GM18505 (cell line): ENCODE measurements around the gene KCNJ6.
"Not testable (repeated sequence)": the region's sequence is repeated elsewhere in the genome, so short reads cannot be mapped to it uniquely, and the experiment has no call there.

Source experiments
- ATAC-seq: cut with Tn5 transposase; IDR thresholded peaks from one replicate; pipeline ENCODE4 v1.9.1; 2021; ENCODE audit not compliant: unreplicated experiment
- POLR2A ChIP-seq: IDR thresholded peaks from 4 replicates; pipeline ENCODE4 v1.6.1; 2011; ENCODE audit warnings: borderline replicate concordance; ENCODE audit not compliant: insufficient read depth, insufficient read length; ENCODE audit errors: extremely low read depth

The KCNJ6 gene

GRCh38 chr21:37717534-37717933, 198.7 kb downstream of the KCNJ6 start:
- ATAC-seq = no peak
- TF ChIP-seq POLR2A = no peak

GRCh38 chr21:37712569-37712934, 203.7 kb downstream of the KCNJ6 start:
- not testable (repeated sequence) for ATAC-seq

GRCh38 chr21:37711836-37712568, 204.3 kb downstream of the KCNJ6 start:
- no peak for TF ChIP-seq POLR2A
- ATAC-seq = peak; percentile 62

DNA sequence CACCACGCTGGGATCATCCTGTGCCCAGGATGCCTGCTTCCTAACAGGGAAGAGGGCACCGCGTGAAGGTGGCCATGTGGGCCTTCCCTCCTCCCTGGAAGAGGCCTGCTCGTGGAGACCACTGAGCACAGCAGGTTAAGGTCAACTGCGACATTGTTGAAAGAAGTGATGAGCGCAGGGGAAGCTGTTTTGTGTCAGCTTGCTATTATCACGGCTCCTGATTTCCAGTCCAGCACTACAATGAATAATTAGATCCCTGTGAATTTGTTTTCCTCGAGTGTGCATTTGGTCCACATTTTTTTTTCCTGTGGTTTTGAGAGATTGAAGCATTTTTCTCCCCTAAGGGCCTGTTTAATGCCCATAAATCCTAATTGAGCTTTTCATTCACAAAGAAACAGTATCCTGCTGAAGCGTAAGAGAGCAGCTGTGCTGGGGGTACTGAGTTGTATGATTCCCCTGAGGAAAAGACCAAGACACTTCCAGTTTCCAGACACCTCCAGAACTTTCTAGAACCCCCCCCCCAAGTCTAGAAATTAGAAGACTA, 204.9 kb downstream of the KCNJ6 start:
- TF ChIP-seq POLR2A = no peak
- ATAC-seq = no peak

DNA sequence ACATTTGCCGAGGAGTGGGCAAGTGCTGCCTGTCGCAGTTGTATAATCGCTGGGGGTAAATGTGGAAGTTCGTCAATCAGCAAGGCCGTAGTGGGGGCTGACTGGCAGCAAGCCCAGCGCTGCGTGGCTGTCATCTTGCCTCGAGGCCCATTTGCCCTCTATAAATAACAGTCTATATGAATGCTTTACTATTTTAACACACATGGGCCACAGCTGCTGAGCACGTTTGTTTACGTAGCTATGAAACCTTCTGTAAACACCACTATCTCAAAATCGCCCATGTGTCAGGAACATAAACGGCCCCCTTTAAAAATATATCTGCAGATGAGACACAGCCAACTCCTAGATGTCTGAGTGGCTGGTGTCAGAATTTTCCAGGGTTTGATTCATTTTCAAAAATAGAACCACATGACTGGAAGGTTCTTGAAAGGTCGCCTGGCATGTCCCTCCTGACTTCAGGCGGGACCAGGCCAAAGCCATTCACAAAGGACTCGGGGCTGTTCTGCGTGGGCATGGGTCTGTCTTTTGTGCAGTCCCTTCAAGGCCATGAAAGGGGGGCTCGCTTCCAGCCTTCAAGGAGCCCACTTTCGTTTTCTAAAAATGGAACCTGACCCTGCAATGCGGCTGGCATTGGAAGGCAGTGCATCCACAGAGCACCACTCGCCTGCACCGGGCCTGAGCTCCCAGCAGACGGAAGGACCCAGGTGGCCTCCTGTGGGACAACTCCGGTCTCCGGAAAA, 205.5 kb downstream of the KCNJ6 start:
- ATAC-seq = no peak

DNA sequence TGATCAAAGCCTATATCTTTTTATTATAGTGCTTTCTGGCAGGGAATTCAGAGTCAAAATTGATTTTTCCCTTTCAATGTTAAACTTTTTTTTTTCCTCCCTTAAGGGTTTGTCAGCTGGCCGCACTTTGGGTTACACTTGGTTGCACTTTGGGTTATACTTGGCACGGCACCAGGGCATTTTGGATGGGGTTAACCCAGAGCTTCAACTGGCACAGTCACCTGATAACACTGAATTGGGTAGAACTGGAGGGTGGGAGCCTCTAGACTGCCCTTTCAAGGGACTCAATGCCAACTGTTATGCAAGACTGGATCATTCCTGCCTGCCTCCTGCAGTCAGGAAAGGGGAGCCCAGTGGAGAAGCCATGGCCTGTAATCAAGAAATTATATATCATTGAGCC, 211.5 kb downstream of the KCNJ6 start:
- no peak for ATAC-seq
- TF ChIP-seq POLR2A = no peak

More for the DNA sequence above, 205.5 kb downstream of the KCNJ6 start:
- TF ChIP-seq POLR2A = no peak

- TF ChIP-seq POLR2A = no peak
- no peak for ATAC-seq
Observed at GRCh38 chr21:37702241-37702640, 214.0 kb downstream of the KCNJ6 start.

DNA sequence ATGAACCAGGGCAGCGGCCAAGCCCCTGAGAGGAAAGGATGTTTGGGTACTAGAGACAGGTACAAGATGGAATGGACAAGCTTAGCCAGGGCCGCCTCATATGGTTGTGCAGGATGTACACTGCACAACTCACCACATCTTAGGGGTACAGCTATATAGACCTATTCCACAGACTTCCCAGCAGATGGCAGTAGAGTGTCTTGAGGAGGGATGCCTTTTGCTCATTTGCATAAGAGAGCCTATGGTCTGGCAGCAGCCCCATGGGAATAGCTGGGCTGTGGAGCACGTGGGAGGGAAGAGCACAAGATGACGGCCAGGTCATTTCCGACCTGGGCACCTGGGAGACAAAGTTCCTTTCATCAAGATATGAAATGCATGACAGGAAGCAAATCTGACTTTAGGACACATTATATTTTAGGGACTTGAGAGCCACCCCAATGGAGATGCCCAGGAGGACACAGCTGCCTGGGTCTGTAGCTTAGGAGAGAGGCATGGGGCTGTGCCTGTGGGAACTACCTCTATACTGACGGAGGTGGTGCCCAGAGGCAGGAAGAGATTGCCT, 215.5 kb downstream of the KCNJ6 start:
- TF ChIP-seq POLR2A = no peak
- ATAC-seq = peak; percentile 80

DNA sequence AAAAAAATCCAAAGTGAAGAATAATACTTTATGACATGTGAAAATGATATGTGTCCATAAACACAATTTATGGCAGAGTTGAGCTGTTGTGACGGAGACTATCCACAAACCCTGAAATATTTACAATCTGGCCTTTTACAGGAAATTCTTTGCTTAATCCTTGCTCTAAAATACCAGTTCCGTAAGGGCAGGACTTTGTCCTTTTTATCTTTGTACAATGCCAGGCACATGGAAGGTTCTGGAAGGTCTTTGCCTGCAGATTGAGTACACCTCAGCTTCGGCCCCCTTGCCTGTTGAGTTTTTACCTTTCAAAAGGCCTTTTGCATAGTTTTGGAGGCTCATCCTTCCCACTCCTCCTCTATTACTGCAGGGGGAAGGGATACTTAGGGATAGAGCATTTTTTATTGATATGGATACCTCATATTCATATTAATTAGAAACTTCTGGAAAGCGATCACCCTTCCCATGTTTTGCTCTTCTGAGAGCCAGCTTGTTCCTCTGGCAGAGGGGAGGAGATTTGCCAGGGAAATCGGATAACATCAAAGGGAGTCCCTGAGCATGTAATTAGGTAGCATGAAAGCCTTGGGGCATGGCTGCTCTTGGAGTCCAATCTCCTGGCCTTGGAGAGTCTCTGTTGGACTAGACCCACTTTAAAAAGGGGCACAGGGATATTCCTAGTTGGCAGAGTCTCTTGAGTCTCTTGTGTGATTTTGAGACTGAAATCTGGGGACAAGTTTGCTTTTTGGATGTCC, 217.1 kb downstream of the KCNJ6 start:
- TF ChIP-seq POLR2A = no peak
- no peak for ATAC-seq

- TF ChIP-seq POLR2A = no peak
- ATAC-seq = no peak
Observed at GRCh38 chr21:37696936-37697335, 219.3 kb downstream of the KCNJ6 start.

DNA sequence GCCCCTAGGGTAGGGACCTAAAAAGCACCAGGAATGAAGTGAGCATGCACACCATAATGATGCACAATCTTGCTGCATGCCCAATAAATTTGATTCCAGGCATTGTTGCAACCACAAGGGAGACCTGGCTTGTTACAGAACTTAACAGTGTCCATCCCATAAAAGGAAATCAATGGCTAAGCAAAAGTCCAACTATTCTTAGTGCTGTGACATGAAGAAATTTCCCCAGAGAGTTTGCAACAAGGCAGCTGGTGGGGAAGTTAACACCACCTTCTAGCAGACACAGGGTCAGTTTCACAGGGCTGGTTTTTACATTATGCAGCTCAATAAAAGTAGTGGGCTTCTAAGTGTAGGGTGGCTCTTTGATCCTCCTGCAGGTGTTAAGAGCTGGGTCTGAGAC, 221.1 kb downstream of the KCNJ6 start:
- TF ChIP-seq POLR2A = no peak
- ATAC-seq = no peak

- ATAC-seq = no peak
- TF ChIP-seq POLR2A = no peak
Observed at GRCh38 chr21:37688952-37689659, 227.2 kb downstream of the KCNJ6 start.

- no peak for TF ChIP-seq POLR2A
- ATAC-seq = no peak
Observed at GRCh38 chr21:37686991-37687810, 229.1 kb downstream of the KCNJ6 start.

DNA sequence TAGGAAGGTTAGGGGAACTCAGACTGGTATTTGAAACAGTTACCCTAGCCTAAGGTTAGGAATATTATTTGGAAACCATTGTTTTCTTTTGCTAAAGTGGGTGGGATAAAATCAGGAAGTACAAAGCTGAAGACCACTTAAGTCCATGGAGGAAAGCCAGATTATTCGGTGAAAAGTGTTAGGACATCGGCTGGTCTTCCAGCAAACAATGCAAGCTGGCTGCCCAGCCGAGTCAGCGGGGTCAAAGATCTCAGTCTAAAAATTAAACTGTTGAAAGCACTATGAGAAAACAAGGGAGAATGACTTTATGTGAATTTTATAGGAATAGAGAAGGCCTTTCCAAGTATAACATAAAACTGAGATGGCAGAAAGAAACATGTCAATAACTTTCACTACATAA, 231.7 kb downstream of the KCNJ6 start:
- ATAC-seq = no peak
- TF ChIP-seq POLR2A = no peak
